AG20443 (cell line): ENCODE results near the gene CTCFL.

ENCODE experiments used
- DNase-seq: peaks from one replicate; pipeline ENCODE4 v3.0.0; 2012; ENCODE audit warnings: low spot score, mixed read lengths

CTCFL gene

DNA sequence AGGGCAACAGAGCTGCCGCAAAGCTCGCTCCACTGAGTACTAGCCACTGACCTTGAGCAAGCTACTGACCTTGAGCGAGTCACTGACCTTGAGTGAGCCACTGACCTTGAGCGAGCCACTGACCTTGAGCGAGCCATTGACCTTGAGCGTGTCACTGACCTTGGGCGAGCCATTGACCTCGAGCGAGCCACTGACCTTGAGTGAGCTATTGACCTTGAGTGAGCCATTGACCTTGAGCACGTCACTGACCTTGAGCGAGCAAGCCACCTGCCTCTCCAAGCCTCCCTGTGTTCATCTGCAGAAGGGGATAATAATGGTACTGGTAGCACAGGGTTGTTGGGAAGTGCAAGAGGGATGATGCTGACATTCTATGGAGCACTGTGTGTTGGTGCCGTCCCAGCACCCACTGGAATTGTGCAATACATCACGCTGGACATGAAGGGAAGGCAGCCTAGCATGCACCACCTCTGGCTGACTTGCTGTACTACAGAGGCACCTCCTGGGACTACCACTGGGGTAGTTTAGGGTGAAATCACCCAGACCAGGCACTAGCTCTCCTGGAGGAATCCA, 60.2 kb downstream of the CTCFL start:
- DNase-seq: no peak

- DNase-seq: no peak
Measured at GRCh38 chr20:57462781-57463180, 62.2 kb downstream of the CTCFL start.

- no peak for DNase-seq
Measured at GRCh38 chr20:57461726-57462125, 63.2 kb downstream of the CTCFL start.

GRCh38 chr20:57460781-57461465, 64.0 kb downstream of the CTCFL start:
- DNase-seq: no peak

DNA sequence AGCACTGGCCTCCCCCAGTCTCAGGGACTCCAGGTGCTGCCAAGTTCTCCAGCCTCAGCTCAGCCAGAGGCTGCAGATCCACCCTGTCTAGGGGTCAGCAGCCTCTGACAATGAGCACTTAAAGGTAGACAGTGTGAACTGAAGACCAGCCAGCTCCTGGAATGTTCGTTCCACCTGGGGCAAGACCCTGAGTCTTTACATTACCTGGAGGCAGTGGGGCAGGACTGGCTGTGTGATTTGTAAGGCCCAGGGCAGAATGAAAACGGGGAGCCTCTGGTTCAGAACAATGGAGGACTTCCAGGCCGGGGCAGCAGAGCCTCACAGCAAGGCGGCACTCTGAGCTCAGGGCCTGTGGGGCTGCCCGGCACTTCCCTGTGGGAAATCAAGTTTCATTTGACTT, 65.0 kb downstream of the CTCFL start:
- DNase-seq: no peak

DNA sequence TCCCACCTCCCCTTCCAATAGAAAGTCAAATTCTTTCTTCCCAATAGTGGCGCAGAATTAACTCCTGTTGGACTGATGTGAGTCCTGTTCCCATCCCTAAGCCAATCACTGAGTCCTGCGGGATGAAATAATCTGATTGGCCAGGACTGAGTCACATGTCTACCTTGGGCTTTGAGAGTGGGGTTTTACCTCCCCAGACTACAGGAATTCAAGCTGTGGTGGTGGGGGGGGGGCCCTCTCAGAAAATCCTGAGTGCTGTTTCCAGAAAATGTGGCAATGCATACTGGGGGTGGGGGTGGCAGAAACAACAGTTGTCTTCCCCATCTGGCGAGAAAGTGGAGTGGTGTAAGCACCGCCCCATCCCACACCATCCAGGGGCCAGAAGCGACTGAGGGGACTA, 65.7 kb downstream of the CTCFL start:
- no peak for DNase-seq

- DNase-seq: peak; percentile 31
Measured at GRCh38 chr20:57458400-57459160, 66.4 kb downstream of the CTCFL start.

DNA sequence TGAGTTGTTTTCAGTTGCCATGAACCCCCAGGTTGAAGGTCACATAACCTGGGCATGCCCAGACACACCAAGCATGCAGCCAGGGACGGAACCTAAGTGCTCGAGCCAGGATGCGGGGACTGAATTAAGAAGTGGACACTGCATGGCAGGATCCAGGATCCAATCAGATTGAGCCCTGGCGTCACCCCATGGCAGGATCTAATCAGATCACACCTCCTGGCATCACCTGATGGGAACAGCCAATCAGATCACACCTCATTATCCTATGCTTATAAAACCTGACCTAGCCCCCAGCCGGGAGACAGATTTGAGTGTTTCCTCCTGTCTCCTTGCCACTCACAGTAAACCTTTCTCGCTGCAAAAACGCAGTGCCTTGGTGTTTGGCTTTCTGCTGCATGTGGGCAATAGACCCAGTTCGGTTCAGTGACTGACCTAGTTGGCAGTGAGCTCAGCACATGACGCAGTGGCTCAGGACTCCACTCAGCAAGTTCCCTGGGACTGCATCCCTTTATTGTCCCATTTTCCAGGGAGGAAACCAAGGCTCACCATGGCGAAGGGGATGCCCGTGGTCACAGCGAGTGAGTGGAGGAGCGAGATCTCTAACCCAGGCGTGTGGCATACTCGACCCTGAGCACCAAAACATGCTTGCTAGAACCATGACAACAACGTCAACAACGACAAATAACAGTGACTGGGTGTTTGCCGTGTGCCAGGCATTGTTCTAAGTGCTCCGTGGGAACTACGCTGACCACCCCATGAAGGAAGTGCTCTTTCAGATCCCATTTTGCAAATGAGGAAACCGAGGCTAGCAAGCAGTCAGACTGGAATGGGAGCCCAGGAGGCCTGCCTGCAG, 67.5 kb downstream of the CTCFL start:
- DNase-seq: no peak

GRCh38 chr20:57456116-57456515, 68.8 kb downstream of the CTCFL start:
- DNase-seq: no peak

- DNase-seq: no peak
Measured at GRCh38 chr20:57455386-57455785, 69.6 kb downstream of the CTCFL start.

DNA sequence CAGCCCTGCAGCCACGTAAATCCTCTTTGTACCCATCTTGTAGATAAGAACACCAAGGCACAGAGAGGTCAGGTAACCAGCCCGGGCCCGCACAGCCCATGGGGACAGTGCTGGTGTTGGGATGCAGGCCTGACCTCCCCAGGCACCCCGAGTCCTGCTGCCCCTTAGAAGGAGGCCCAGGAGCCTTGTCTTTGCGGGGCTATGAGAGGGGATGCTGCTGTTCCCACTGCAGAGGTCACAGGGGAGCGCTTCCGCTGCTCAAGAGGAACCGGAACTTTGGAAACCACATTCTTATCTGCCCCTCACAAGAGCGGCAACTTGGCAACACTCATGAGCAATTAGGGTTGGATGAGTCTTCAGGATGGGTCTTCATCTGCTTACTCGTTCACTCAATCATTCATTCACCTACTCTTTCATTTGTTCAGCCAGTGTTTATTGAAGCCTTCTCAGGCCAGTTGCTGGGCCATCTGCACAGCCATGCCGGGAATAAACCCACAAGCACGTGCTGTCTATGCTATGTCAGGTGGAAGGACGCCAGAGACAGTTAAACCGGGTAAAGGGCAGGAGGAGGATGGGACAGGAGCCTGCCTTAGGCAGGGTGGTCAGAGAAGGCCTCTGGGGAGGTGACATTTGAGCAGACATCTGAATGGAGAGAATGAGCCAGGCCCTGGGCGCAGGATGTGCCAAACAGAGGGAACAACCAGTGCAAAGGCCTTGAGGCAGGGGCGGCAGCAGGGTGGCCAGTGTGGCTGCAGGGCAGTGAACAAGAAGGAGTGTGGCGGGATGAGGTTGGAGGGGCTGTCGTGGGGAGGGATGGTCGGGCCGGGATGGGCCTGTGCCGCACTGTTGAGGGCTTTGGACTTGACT, 72.9 kb downstream of the CTCFL start:
- no peak for DNase-seq

GRCh38 chr20:57451431-57451794, 73.5 kb downstream of the CTCFL start:
- DNase-seq: no peak

- no peak for DNase-seq
Measured at GRCh38 chr20:57450931-57451330, 74.0 kb downstream of the CTCFL start.

DNA sequence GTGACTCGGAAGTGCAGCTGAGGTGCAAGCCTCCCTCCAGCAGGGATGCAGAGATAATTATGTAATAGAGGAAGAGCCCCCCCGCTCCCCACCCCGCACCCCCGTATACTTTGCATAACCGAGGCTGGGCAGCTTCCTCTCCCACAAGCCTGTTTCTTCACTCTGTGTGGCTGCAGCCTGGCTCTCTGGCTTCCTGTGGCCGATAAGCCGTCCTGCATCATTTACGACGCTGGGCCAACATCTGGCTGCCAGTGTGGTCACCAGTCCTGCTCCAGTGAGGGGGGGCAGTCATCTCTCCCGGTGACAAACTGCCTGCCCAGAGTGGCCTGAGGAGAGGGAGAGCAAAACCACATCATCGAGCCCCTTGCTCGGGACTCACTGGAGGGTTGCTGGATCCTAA, 74.5 kb downstream of the CTCFL start:
- peak; percentile 69 for DNase-seq

DNA sequence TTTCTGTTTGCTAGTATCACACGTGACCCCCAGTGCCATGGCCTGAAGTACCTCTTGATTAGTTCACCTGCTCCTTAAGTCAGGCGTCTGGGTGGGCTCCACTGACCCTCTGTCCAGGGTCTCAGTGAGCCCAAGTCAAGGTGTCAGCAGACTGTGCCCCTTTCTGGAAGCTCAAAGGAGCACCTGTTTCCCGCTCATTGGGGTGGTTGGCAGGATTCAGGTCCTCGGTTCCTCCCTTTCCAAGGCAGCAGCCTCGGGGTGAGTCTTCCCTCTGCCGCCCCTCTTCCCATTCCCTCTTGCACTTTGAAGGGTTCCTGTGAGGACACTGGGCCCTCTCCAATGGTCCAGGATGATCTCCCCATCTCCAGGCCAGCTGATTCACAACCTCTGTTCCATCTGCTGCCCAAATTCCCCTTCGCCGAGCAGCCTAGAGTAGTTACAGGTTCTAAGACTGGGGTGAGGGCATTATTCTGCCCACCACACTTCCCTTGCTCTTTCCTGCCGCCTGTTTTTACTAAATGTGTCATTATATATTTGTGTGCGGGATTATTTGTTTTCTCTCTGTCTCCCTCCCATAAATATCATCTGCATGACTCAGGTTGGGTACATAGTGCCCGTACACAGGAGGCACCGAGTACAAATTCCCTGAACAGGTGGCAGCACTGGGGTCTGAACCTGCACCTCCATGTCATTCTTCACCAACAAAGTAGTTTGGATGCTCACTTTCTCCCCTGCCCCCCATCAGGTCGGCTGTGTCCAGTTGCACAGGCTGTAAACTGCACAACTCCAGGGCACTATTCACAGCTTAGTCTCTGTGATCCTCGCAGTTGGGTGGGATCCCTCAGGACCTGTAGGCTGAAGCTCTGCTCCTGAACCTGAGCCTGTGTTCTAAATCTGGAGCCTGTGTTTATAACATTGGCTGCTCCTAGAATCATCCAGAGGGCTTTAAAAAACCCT, 75.3 kb downstream of the CTCFL start:
- no peak for DNase-seq

DNA sequence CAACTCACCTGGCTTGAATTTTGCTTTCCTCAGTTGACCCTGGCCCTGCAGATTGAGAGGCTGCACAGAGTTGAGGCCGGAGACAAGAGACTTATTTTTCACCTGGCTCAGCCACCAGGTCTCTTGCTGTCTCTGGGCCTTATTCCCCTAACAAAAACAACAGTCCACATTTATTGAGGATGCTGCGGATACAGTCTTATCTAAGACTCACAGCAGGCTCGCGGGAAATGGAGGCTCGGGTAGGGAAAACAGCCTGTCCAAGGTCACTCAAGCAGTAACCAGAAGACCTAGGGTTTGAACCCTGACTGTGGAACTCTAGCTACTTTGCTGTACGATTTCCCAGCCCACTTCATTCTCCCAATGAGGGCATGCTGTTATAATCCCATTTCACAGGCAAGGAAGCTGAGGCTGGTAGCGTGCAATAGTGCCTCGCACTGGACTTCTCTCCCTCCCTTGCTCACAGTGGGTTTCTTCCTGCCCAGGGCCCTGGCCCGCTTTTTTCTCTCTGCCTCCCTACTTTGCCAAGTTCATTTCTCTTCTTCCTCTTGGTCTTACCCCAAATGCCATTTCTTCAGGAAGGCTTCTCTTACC, 76.1 kb downstream of the CTCFL start:
- no peak for DNase-seq
